K562 (cell line): ENCODE measurements around the gene LRRC57. TPM values are rescaled to one million over a fixed set of nuclear protein-coding genes. Genes with fewer than 3 reads are reported as not detected.

Experiments
- ARNT ChIP-seq, 2 experiments: fragments of 450-650 bp; IDR thresholded peaks; 2 replicates each; pipeline ENCODE4 v1.6.1; 2016; ENCODE audit warnings: mild to moderate bottlenecking in 1 of 2
- ATF7 ChIP-seq: fragments of 450-650 bp; IDR thresholded peaks from 2 replicates; pipeline ENCODE4 v1.7.1; 2014; ENCODE audit warnings: mild to moderate bottlenecking, moderate library complexity
- CAMTA2 ChIP-seq: fragments of 250-450 bp; sonication (Bioruptor Pico); conservative IDR thresholded peaks from 2 replicates; pipeline ENCODE4 v1.5.1; 2022
- DMBX1 ChIP-seq: fragments of 250-450 bp; sonication (Bioruptor Pico); IDR thresholded peaks from 2 replicates; pipeline ENCODE4 v1.8.0; 2022; ENCODE audit warnings: inconsistent platforms, mild to moderate bottlenecking, moderate library complexity, borderline replicate concordance
- ESRRA ChIP-seq: fragments of 450-650 bp; IDR thresholded peaks from 2 replicates; pipeline ENCODE4 v1.6.1; 2014; ENCODE audit warnings: low read depth, mild to moderate bottlenecking, moderate library complexity, borderline replicate concordance
- GABPB1 ChIP-seq: sonication (generic); formaldehyde crosslinking; IDR thresholded peaks from 2 replicates; pipeline ENCODE4 v1.8.0; 2022; ENCODE audit warnings: mild to moderate bottlenecking, missing genetic modification reagents
- LARP7 ChIP-seq: fragments of 450-650 bp; IDR thresholded peaks from 2 replicates; pipeline ENCODE4 v1.6.1; 2016
- NCOA1 ChIP-seq: fragments of 450-650 bp; IDR thresholded peaks from 2 replicates; pipeline ENCODE4 v1.6.1; 2016; ENCODE audit warnings: low read depth
- RFX7 ChIP-seq: fragments of 250-450 bp; sonication (Bioruptor Pico); IDR thresholded peaks from 2 replicates; pipeline ENCODE4 v1.5.1; 2021; ENCODE audit warnings: mild to moderate bottlenecking
- SMAD2 ChIP-seq: fragments of 150-350 bp; IDR thresholded peaks from 2 replicates; pipeline ENCODE4 v1.6.1; 2014; ENCODE audit warnings: low read depth, mild to moderate bottlenecking, low read length
- SMC3 ChIP-seq: conservative IDR thresholded peaks from 2 replicates; pipeline ENCODE4 v1.6.1; 2011; ENCODE audit warnings: low read depth, low read length, improper control_type of control experiment; ENCODE audit not compliant: insufficient read depth
- SNIP1 ChIP-seq: fragments of 450-650 bp; IDR thresholded peaks from 2 replicates; pipeline ENCODE4 v1.7.1; 2017; ENCODE audit warnings: low read depth, mild to moderate bottlenecking
- SRSF7 ChIP-seq: fragments of 200-400 bp; formaldehyde crosslinking; optimal IDR thresholded peaks from 2 replicates; pipeline ENCODE3; 2017; ENCODE audit warnings: mild to moderate bottlenecking, low read depth, low read length
- TAF15 ChIP-seq: fragments of 200-400 bp; formaldehyde crosslinking; IDR thresholded peaks from 2 replicates; pipeline ENCODE4 v1.6.1; 2017; ENCODE audit warnings: mild to moderate bottlenecking, low read depth, low read length, moderate library complexity
- TAF9B ChIP-seq: fragments of 450-650 bp; IDR thresholded peaks from 2 replicates; pipeline ENCODE4 v1.6.1; 2018; ENCODE audit warnings: mild to moderate bottlenecking; ENCODE audit not compliant: partially characterized antibody
- TCF7 ChIP-seq: sonication (generic); IDR thresholded peaks from 2 replicates; pipeline ENCODE4 v1.6.1; 2016; ENCODE audit warnings: antibody characterized with exemption, borderline replicate concordance
- ZNF354B ChIP-seq: fragments of 250-450 bp; sonication (Bioruptor Pico); IDR thresholded peaks from 2 replicates; pipeline ENCODE4 v1.4.0; 2020
- polyA plus RNA-seq, 8 experiments: library from polyadenylated mRNA; depleted of rRNA in 4 of 8; stranded (reverse) in 5 of 8; unstranded in 3 of 8; fragments of >200 nt; fragmentation: Nextera tagmentation in 2 of 8; fragmentation: Illumina TruSeq in 1 of 8; extraction: Ambion mirVana in 2 of 8; extraction: Trizol in 1 of 8; gene quantifications; 2 replicates each; pipeline versions ENCODE4 v1.2.1 to v1.2.3, GENCODE V29; 2011 to 2014; ENCODE audit warnings: inconsistent platforms in 1 of 8, missing spikeins in 1 of 8
- total RNA-seq, 7 experiments: library from RNA; depleted of rRNA in 6 of 7; stranded (reverse); fragments of >200 nt in 6 of 7; fragmentation: Illumina TruSeq in 2 of 7; extraction: Trizol in 2 of 7; gene quantifications; 2 replicates each; pipeline versions ENCODE4 v1.2.1 to v1.2.3, GENCODE V29; 2011 to 2021; ENCODE audit warnings: low replicate concordance in 1 of 7
- TF ChIP-seq, protein P1 (sequence below), 2 experiments: fragments of 450-650 bp in 1 of 2; IDR thresholded peaks; 2 replicates each; pipeline ENCODE4 v1.6.1; 2011 to 2017; ENCODE audit warnings: low read depth in 2 of 2, antibody characterized with exemption in 1 of 2, borderline replicate concordance in 1 of 2, low read length in 1 of 2, mild to moderate bottlenecking in 1 of 2, mixed read lengths in 1 of 2; ENCODE audit not compliant: control insufficient read depth in 1 of 2
- TF ChIP-seq, protein P2 (sequence below): IDR thresholded peaks from 2 replicates; pipeline ENCODE4 v1.6.1; 2012; ENCODE audit warnings: low read depth, low read length, improper control_type of control experiment, borderline replicate concordance
- TF ChIP-seq, protein P3 (sequence below): fragments of 250-450 bp; sonication (Bioruptor Pico); IDR thresholded peaks from 2 replicates; pipeline ENCODE4 v1.5.0; 2020; ENCODE audit warnings: mild to moderate bottlenecking, borderline replicate concordance
- TF ChIP-seq, protein P4 (sequence below): sonication (generic); formaldehyde crosslinking; IDR thresholded peaks from 2 replicates; pipeline ENCODE4 v1.8.0; 2022; ENCODE audit warnings: mild to moderate bottlenecking, missing genetic modification reagents

LRRC57 gene
- total and polyA plus RNA-seq, 9 of the 15 experiments (the other 6 are each of a cell fraction or from before 2014, with no cell fraction given), result 3.9 to 20.4 (median 14.8) TPM

DNA sequence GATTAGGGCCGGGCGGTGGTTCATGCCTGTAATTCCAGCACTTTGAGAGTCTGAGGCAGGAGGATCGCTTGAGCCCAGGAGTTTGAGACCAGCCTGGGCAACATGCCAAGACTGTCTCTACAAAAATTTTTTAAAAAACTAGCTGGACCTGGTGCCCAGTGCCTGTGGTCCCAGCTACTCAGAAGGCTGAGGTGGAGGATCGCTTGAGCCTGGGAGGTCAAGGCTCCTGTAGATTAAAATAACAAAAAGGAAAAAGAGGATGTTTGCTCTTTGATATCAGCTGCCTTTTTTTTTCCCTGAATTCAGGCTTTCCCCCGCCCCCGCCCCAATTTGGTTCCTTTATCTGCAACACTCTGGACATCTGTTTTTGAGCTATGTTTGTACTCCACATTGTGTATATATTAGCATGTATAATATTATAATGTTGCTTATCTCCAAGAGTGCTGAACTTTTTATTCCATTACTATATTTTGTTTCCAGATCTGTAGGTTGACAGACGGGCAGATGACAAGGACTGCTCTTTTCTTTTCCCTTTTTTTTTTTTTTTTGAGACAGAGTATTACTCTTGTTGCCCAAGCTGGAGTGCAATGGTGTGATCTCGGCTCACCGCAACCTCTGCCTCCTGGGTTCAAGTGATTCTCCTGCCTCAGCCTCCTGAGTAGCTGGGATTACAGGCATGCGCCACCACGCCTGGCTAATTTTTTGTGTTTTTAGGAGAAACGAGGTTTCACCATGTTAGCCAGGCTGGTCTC lies 48.6 kb downstream of the LRRC57 start (continued):
- TF ChIP-seq, protein P1, sequence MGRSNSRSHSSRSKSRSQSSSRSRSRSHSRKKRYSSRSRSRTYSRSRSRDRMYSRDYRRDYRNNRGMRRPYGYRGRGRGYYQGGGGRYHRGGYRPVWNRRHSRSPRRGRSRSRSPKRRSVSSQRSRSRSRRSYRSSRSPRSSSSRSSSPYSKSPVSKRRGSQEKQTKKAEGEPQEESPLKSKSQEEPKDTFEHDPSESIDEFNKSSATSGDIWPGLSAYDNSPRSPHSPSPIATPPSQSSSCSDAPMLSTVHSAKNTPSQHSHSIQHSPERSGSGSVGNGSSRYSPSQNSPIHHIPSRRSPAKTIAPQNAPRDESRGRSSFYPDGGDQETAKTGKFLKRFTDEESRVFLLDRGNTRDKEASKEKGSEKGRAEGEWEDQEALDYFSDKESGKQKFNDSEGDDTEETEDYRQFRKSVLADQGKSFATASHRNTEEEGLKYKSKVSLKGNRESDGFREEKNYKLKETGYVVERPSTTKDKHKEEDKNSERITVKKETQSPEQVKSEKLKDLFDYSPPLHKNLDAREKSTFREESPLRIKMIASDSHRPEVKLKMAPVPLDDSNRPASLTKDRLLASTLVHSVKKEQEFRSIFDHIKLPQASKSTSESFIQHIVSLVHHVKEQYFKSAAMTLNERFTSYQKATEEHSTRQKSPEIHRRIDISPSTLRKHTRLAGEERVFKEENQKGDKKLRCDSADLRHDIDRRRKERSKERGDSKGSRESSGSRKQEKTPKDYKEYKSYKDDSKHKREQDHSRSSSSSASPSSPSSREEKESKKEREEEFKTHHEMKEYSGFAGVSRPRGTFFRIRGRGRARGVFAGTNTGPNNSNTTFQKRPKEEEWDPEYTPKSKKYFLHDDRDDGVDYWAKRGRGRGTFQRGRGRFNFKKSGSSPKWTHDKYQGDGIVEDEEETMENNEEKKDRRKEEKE (IDR thresholded peaks at IDR 0.05; ENCODE audit: borderline replicate concordance in 1 of 2, control insufficient read depth in 1 of 2, low read depth in 2 of 2, low read length in 1 of 2), result no peak
- TF ChIP-seq DMBX1 (CRISPR knock-in tag) (peak; percentile 64; the same call in 1 of the 2 replicates), SMAD2 (no peak), SNIP1 (no peak), GABPB1 (CRISPR knock-in tag) (no peak), SRSF7 (no peak), ATF7 (no peak), SMC3 (no peak), ARNT (IDR thresholded peaks at IDR 0.05) (no peak), TAF15 (no peak), LARP7 (peak; percentile 61; the same call in 1 of the 2 replicates), ZNF354B (CRISPR knock-in tag) (no peak), NCOA1 (peak; percentile 26; the same call in 1 of the 2 replicates), TCF7 (no peak), RFX7 (CRISPR knock-in tag) (no peak), ESRRA (no peak), TAF9B (no peak), CAMTA2 (CRISPR knock-in tag) (no peak)
- TF ChIP-seq, protein P2, sequence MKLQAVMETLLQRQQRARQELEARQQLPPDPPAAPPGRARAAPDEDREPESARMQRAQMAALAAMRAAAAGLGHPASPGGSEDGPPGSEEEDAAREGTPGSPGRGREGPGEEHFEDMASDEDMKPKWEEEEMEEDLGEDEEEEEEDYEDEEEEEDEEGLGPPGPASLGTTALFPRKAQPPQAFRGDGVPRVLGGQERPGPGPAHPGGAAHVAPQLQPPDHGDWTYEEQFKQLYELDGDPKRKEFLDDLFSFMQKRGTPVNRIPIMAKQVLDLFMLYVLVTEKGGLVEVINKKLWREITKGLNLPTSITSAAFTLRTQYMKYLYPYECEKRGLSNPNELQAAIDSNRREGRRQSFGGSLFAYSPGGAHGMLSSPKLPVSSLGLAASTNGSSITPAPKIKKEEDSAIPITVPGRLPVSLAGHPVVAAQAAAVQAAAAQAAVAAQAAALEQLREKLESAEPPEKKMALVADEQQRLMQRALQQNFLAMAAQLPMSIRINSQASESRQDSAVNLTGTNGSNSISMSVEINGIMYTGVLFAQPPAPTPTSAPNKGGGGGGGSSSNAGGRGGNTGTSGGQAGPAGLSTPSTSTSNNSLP, result peak; percentile 92
- TF ChIP-seq, protein P3, sequence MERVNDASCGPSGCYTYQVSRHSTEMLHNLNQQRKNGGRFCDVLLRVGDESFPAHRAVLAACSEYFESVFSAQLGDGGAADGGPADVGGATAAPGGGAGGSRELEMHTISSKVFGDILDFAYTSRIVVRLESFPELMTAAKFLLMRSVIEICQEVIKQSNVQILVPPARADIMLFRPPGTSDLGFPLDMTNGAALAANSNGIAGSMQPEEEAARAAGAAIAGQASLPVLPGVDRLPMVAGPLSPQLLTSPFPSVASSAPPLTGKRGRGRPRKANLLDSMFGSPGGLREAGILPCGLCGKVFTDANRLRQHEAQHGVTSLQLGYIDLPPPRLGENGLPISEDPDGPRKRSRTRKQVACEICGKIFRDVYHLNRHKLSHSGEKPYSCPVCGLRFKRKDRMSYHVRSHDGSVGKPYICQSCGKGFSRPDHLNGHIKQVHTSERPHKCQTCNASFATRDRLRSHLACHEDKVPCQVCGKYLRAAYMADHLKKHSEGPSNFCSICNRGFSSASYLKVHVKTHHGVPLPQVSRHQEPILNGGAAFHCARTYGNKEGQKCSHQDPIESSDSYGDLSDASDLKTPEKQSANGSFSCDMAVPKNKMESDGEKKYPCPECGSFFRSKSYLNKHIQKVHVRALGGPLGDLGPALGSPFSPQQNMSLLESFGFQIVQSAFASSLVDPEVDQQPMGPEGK, result no peak
- TF ChIP-seq, protein P4, sequence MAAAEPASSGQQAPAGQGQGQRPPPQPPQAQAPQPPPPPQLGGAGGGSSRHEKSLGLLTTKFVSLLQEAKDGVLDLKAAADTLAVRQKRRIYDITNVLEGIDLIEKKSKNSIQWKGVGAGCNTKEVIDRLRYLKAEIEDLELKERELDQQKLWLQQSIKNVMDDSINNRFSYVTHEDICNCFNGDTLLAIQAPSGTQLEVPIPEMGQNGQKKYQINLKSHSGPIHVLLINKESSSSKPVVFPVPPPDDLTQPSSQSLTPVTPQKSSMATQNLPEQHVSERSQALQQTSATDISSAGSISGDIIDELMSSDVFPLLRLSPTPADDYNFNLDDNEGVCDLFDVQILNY (CRISPR knock-in tag), result no peak
